Activated T-cell treated with anti-CD3 and anti-CD28 coated beads for 48 hours (primary cell): ENCODE data around the gene LRFN4.

Source experiments
- DNase-seq: peaks from one replicate; pipeline ENCODE4 v3.0.0-alpha.2; 2020; ENCODE audit warnings: low read depth

Gene LRFN4

GRCh38 chr11:66858186-66858938 is 1.5 kb downstream of the LRFN4 start:
- DNase-seq, result no peak

- no peak for DNase-seq
Observed at GRCh38 chr11:66858939-66859685, 2.2 kb downstream of the LRFN4 start.

GRCh38 chr11:66859686-66860448 is 3.0 kb downstream of the LRFN4 start:
- no peak for DNase-seq

GRCh38 chr11:66860449-66860831 is 3.6 kb downstream of the LRFN4 start:
- DNase-seq, result no peak

- no peak for DNase-seq
Observed at GRCh38 chr11:66861038-66861773, 4.3 kb downstream of the LRFN4 start.

- DNase-seq, result no peak
Observed at GRCh38 chr11:66861774-66862558, 5.1 kb downstream of the LRFN4 start.

- no peak for DNase-seq
Observed at GRCh38 chr11:66862559-66863037, 5.7 kb downstream of the LRFN4 start.

- no peak for DNase-seq
Observed at GRCh38 chr11:66863428-66864125, 6.7 kb downstream of the LRFN4 start.

GRCh38 chr11:66864172-66864901 is 7.5 kb downstream of the LRFN4 start:
- DNase-seq, result no peak

GRCh38 chr11:66864924-66865697 is 8.2 kb downstream of the LRFN4 start:
- DNase-seq, result no peak

- no peak for DNase-seq
Observed at GRCh38 chr11:66866007-66866406, 9.1 kb downstream of the LRFN4 start.

- no peak for DNase-seq
Observed at GRCh38 chr11:66866511-66866986, 9.7 kb downstream of the LRFN4 start.

GRCh38 chr11:66867425-66868040 is 10.7 kb downstream of the LRFN4 start:
- DNase-seq, result no peak

GRCh38 chr11:66868082-66868725 is 11.3 kb downstream of the LRFN4 start:
- no peak for DNase-seq

- peak; percentile 77 for DNase-seq
Observed at GRCh38 chr11:66868726-66869566, 12.1 kb downstream of the LRFN4 start.

- no peak for DNase-seq
Observed at GRCh38 chr11:66869567-66869870, 12.7 kb downstream of the LRFN4 start.

GRCh38 chr11:66870131-66870530 is 13.3 kb downstream of the LRFN4 start:
- no peak for DNase-seq
